Coronary artery (tissue), 2 donors: ENCODE data around the gene RALGPS1.
A peak's percentile ranks its signal among the peaks of the same experiment; 100 is the strongest.

Source experiments
- DNase-seq: peaks from one replicate; pipeline ENCODE4 v3.0.0-alpha.2; 2017; ENCODE audit warnings: low spot score
- H3K27ac ChIP-seq, 2 donors: fragments of 200-600 bp; sonication (generic); one replicate each; pipeline ENCODE4 v1.5.1; 2016 to 2019
- H3K4me3 ChIP-seq: fragments of 200-600 bp; sonication (generic); 2 replicates; pipeline ENCODE4 v1.5.1; 2016; ENCODE audit warnings: mild to moderate bottlenecking, moderate library complexity
- TF ChIP-seq, protein P1 (sequence below): fragments of 200-600 bp; sonication (generic); IDR thresholded peaks from one replicate; pipeline ENCODE4 v1.5.1; 2019; ENCODE audit warnings: antibody characterized with exemption

RALGPS1 gene

DNA sequence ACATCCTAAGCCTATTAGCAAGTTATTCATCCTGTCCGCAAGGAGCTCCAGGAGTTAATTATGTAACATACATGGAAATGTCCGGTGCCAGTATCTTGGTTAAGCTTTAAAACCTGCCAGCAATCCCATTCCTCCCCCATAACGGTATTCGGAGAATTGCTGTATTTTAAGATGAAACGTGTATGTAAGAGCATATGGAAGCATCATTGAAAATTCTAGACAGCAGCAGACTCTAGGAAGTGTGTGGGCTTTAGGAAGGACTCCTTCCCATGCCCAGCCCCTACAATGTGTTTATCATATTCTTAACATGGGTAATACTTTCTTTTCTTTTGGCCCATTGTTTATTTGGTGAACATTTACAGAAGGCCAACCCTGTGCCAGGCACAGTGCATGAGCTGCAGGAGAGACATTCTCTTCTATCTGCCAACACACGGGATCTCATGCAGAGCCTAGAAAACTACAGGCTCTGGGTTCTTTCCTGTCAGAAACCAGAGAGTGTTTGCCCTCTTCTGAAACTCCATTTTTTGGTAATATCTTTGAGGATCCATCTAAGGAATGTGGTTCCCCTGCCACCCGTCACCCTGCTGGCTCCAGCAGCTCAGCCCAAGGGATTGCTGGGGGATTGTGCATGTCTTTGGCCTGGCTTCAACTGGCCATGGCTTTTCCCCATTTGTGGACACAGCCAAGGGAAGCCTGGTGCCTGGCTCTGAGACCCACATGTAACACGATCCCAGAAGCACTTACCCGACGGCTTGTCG lies 192.8 kb downstream of the RALGPS1 start:
- TF ChIP-seq, protein P1, sequence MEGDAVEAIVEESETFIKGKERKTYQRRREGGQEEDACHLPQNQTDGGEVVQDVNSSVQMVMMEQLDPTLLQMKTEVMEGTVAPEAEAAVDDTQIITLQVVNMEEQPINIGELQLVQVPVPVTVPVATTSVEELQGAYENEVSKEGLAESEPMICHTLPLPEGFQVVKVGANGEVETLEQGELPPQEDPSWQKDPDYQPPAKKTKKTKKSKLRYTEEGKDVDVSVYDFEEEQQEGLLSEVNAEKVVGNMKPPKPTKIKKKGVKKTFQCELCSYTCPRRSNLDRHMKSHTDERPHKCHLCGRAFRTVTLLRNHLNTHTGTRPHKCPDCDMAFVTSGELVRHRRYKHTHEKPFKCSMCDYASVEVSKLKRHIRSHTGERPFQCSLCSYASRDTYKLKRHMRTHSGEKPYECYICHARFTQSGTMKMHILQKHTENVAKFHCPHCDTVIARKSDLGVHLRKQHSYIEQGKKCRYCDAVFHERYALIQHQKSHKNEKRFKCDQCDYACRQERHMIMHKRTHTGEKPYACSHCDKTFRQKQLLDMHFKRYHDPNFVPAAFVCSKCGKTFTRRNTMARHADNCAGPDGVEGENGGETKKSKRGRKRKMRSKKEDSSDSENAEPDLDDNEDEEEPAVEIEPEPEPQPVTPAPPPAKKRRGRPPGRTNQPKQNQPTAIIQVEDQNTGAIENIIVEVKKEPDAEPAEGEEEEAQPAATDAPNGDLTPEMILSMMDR: no peak
- H3K4me3 ChIP-seq: no peak overlapping the region
- peak overlapping the region in 1 of 2 donors; percentile 56 for H3K27ac ChIP-seq
- no peak for DNase-seq

DNA sequence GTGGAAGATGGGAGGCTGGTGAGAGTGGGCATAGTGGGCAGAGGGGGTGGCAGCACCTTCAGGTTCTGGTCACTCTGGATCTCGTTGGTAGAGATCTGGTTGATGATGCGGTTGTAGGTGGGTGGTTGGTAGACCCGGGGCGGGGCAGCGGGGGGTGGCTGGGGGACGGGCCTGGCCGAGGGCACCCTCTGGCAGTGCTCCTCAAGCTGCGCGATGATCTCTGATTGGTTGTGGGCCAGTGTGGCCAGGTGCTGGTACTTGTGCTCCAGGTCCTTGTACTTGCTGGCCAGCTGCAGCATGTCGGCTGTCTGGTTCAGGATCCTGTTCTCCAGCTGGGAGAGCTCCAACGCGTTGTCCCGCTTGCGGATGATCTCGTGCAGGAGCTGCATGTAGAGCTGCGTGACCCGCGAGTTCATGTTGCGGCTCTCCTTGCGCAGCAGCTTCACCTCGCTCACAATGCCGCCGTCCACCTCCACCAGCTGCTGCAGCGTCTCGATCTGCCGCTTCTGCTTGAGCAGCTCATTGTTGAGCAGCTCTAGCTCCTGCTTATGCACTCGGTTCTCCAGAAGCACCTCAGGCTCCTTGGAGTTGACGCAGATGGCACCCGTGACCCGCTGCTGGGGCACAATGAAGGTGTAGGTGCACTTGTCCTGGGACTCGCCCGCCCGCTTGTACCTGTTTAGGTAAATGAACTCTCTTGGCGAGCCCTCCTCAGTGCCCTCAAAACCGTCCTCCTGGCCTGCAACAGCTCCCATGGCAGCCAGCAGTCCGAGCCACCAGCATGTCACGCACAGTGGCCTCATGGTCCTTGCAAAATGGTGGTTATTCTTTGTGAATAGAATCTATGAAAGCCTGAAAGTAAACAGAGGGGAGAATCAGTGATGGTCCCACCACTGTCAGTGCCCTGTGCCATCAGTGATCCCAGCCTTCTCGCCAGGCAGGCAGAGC lies 193.6 kb downstream of the RALGPS1 start:
- H3K4me3 ChIP-seq: no peak overlapping the region
- peak overlapping the region in 1 of 2 donors; percentile 56 for H3K27ac ChIP-seq
- DNase-seq: no peak
- TF ChIP-seq, protein P1: no peak

DNA sequence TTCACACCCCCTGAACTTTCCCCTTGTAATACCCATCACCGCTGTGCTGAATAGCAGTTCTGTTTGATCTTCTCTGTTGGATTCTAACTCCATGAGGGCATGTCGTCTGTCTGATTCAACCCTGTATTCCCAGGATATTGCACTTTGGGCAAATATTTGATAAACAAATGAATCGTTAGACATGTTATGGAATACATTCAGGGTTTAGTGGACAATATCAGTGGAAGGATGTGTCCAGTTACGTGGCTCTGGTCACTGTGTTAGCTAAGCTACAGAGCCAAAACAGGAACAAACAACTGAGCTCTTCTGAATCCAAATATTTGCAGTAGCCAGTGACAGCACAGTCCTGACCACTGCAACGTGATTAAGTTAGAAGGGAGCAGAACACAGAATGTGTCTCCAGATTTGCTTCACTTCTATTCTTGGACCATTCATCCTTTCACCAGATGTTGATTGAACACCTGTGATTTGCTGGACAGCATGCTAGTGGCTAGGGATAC lies 194.7 kb downstream of the RALGPS1 start:
- TF ChIP-seq, protein P1: no peak
- DNase-seq: no peak
- Histone ChIP-seq H3K4me3 (no peak overlapping the region), H3K27ac (no peak overlapping the region)

GRCh38 chr9:127112056-127112455 lies 197.5 kb downstream of the RALGPS1 start:
- TF ChIP-seq, protein P1: no peak
- Histone ChIP-seq H3K4me3 (no peak overlapping the region), H3K27ac (no peak overlapping the region)
- DNase-seq: no peak

- no peak for DNase-seq
- H3K4me3 ChIP-seq: no peak overlapping the region
- H3K27ac ChIP-seq: no peak overlapping the region
- TF ChIP-seq, protein P1: no peak
Observed at GRCh38 chr9:127112735-127113161, 198.2 kb downstream of the RALGPS1 start.

- TF ChIP-seq, protein P1: no peak
- no peak for DNase-seq
- Histone ChIP-seq H3K4me3 (no peak overlapping the region), H3K27ac (no peak overlapping the region)
Observed at GRCh38 chr9:127113191-127113972, 198.8 kb downstream of the RALGPS1 start.
